Fibroblast of lung (primary cell): ENCODE results near the gene AFAP1L2. TPM values are rescaled to one million over a fixed set of nuclear protein-coding genes. Genes with fewer than 3 reads are reported as not detected.

Experiments
- DNase-seq, 2 donors: peaks; one replicate each; pipeline versions ENCODE4 v3.0.0 to v3.0.0-alpha.2; 2010; ENCODE audit warnings: low read depth in 2 of 2
- H2AFZ ChIP-seq: 2 replicates; pipeline ENCODE4 v1.5.1; 2012; ENCODE audit warnings: low read length, control low read depth, inconsistent platforms
- H3K27ac ChIP-seq: 2 replicates; pipeline ENCODE4 v1.5.1; 2011; ENCODE audit warnings: low read length, control low read depth; ENCODE audit not compliant: insufficient read depth
- H3K27me3 ChIP-seq: 2 replicates; pipeline ENCODE4 v1.5.1; 2011; ENCODE audit warnings: mild to moderate bottlenecking, low read length; ENCODE audit not compliant: control insufficient read depth, insufficient read depth
- H3K36me3 ChIP-seq: 2 replicates; pipeline ENCODE4 v1.5.1; 2011; ENCODE audit warnings: low read length; ENCODE audit not compliant: control insufficient read depth, insufficient read depth
- H3K4me1 ChIP-seq: 2 replicates; pipeline ENCODE4 v1.5.1; 2011; ENCODE audit warnings: low read length; ENCODE audit not compliant: control insufficient read depth, insufficient read depth; ENCODE audit errors: extremely low read depth
- H3K4me2 ChIP-seq: 2 replicates; pipeline ENCODE4 v1.5.1; 2011; ENCODE audit warnings: low read length, control low read depth; ENCODE audit not compliant: insufficient read depth; ENCODE audit errors: extremely low read depth
- H3K4me3 ChIP-seq, 4 experiments: fragments of 200-600 bp in 1 of 4; sonication (generic) in 1 of 4; replicated peaks in 1 of 4; 2 replicates each; pipeline ENCODE4 v1.5.1; 2011 to 2016; ENCODE audit warnings: low read length in 4 of 4, low read depth in 3 of 4, mild to moderate bottlenecking in 3 of 4, control low read depth in 2 of 4, inconsistent platforms in 1 of 4, mixed read lengths in 1 of 4; ENCODE audit not compliant: insufficient read depth in 1 of 4; ENCODE audit errors: control extremely low read depth in 1 of 4
- H3K79me2 ChIP-seq: 2 replicates; pipeline ENCODE4 v1.5.1; 2012; ENCODE audit warnings: mild to moderate bottlenecking, low read length, inconsistent platforms; ENCODE audit not compliant: control insufficient read depth, insufficient read depth
- H3K9ac ChIP-seq: 2 replicates; pipeline ENCODE4 v1.5.1; 2011; ENCODE audit warnings: mild to moderate bottlenecking, low read length, control low read depth; ENCODE audit not compliant: insufficient read depth
- H3K9me3 ChIP-seq: 2 replicates; pipeline ENCODE4 v1.5.1; 2012; ENCODE audit warnings: low read depth, low read length; ENCODE audit not compliant: control insufficient read depth, insufficient read depth
- H4K20me1 ChIP-seq: 2 replicates; pipeline ENCODE4 v1.5.1; 2011; ENCODE audit warnings: low read length; ENCODE audit not compliant: control insufficient read depth, insufficient read depth; ENCODE audit errors: extremely low read depth
- CTCF ChIP-seq, 2 donors: IDR thresholded peaks in 1 of 2; conservative IDR thresholded peaks in 1 of 2; 1 replicate in 1 of 2; 2 replicates in 1 of 2; pipeline ENCODE4 v1.5.1; 2011 to 2012; ENCODE audit warnings: low read length in 2 of 2, control low read depth in 1 of 2, inconsistent platforms in 1 of 2, low read depth in 1 of 2, mild to moderate bottlenecking in 1 of 2
- EZH2 ChIP-seq: IDR thresholded peaks from 2 replicates; pipeline ENCODE4 v1.5.1; 2012; ENCODE audit warnings: low read length, control low read depth, mild to moderate bottlenecking; ENCODE audit errors: missing control alignments
- polyA plus RNA-seq, 2 donors: library from polyadenylated mRNA; depleted of rRNA in 1 of 2; stranded (reverse) in 1 of 2; unstranded in 1 of 2; fragments of >200 nt; gene quantifications; 2 replicates each; pipeline ENCODE4 v1.2.1, GENCODE V29; 2011 to 2012; ENCODE audit warnings: missing spikeins in 1 of 2
- total RNA-seq: library from RNA; depleted of rRNA; stranded (reverse); fragments of >200 nt; gene quantifications from 2 replicates; pipeline ENCODE4 v1.2.1, GENCODE V29; 2014

The AFAP1L2 gene
- total and polyA plus RNA-seq, 2 donors (not counting 1 experiment from before 2014, with no cell fraction given): 0.17 to 9.6 TPM

- Histone ChIP-seq H3K27ac (no peak overlapping the region), H3K36me3 (no peaks in the 10 kb centered on the region), H4K20me1 (no peaks in the 10 kb centered on the region), H2AFZ (no peak overlapping the region), H3K4me3 (no peak overlapping the region), H3K9ac (no peak overlapping the region), H3K4me2 (no peak overlapping the region), H3K79me2 (no peaks in the 10 kb centered on the region), H3K9me3 (no peaks in the 10 kb centered on the region), H3K27me3 (peaks cover 2% of the 10 kb centered on the region), H3K4me1 (peaks cover 16% of the 10 kb centered on the region)
- no peak for TF ChIP-seq CTCF (conservative IDR thresholded peaks at IDR 0.05 in 1 of 2, IDR thresholded peaks at IDR 0.05 in 1 of 2; ENCODE audit: low read depth in 1 of 2, low read length in 2 of 2)
- TF ChIP-seq EZH2: no peak
- peak; percentile 42 to 87 for DNase-seq
Measured at GRCh38 chr10:114308531-114309363, 95.6 kb downstream of the AFAP1L2 start.

- TF ChIP-seq CTCF (conservative IDR thresholded peaks at IDR 0.05 in 1 of 2, IDR thresholded peaks at IDR 0.05 in 1 of 2; ENCODE audit: low read depth in 1 of 2, low read length in 2 of 2) (no peak), EZH2 (no peak)
- H3K27me3 ChIP-seq: peaks cover 2% of the 10 kb centered on the region
Measured at GRCh38 chr10:114307731-114308130, 96.6 kb downstream of the AFAP1L2 start.

GRCh38 chr10:114306116-114306973, 98.0 kb downstream of the AFAP1L2 start:
- Histone ChIP-seq H2AFZ (no peak overlapping the region), H3K4me2 (no peak overlapping the region)
- peak; percentile 92 to 99 for DNase-seq

More at GRCh38 chr10:114307731-114308130, 96.6 kb downstream of the AFAP1L2 start:
- no peak overlapping the region for H3K27ac ChIP-seq
- DNase-seq: no peak
- no peak overlapping the region for H2AFZ ChIP-seq
- H3K9me3 ChIP-seq: no peaks in the 10 kb centered on the region
- H3K4me1 ChIP-seq: peaks cover 17% of the 10 kb centered on the region
- no peak overlapping the region for H3K9ac ChIP-seq
- H3K4me3 ChIP-seq: no peak overlapping the region
- no peaks in the 10 kb centered on the region for H3K79me2 ChIP-seq
- H4K20me1 ChIP-seq: no peaks in the 10 kb centered on the region
- H3K36me3 ChIP-seq: no peaks in the 10 kb centered on the region
- H3K4me2 ChIP-seq: no peak overlapping the region

More at GRCh38 chr10:114306116-114306973, 98.0 kb downstream of the AFAP1L2 start:
- Histone ChIP-seq H4K20me1 (no peaks in the 10 kb centered on the region), H3K9me3 (no peaks in the 10 kb centered on the region), H3K79me2 (no peaks in the 10 kb centered on the region), H3K4me3 (no peak overlapping the region), H3K9ac (no peak overlapping the region), H3K4me1 (peaks cover 17% of the 10 kb centered on the region), H3K27me3 (peaks cover 3% of the 10 kb centered on the region), H3K27ac (no peak overlapping the region), H3K36me3 (no peaks in the 10 kb centered on the region)
- TF ChIP-seq CTCF (conservative IDR thresholded peaks at IDR 0.05 in 1 of 2, IDR thresholded peaks at IDR 0.05 in 1 of 2; ENCODE audit: low read depth in 1 of 2, low read length in 2 of 2): no peak
- no peak for TF ChIP-seq EZH2
